ACHN (cell line): Measurements from ENCODE around the gene F3.

ENCODE experiments used
- DNase-seq: peaks from one replicate; pipeline ENCODE4 v3.0.0-alpha.2; 2015
- in situ Hi-C: cut with HindIII; loops from 2 replicates; pipeline ENCODE4 v1.10.0; 2017; ENCODE audit warnings: low sequenced_read_pairs, low pct_ligation_motif_present, low pct_unique_long_range_greater_than_20kb

Gene F3

DNA sequence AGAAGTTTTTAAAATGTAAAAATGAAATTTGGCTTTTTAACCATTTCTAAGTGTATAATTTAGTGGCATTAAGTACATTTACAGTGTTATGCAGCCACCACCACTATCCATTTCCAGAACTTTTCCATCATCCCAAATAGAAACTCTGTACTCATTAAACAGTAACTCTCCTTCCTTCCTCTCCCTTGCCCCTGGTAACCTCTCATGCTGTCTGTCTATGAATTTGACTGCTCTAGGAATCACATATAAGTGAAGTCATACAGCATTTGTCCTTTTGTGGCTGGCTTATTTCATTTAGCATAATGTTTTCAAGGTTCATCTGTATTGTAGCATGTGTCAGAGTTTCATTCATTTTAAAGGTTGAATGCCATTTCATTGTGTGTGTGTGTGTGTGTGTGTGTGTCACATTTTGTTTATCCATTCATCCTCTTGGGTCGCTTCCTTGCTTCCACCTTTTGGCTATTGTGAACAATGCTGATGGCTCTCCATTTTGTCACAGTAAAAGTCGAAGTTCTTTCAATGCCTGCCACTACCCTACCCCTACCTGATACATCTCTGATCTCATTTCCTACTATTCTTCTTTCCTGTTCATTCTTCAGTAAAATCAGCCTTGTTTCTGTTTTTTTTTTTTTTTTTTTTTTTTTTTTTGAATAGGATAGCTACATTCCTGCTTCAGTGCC is 45.3 kb downstream of the F3 start:
- in situ Hi-C loops, result no loop called here
- no peak for DNase-seq

DNA sequence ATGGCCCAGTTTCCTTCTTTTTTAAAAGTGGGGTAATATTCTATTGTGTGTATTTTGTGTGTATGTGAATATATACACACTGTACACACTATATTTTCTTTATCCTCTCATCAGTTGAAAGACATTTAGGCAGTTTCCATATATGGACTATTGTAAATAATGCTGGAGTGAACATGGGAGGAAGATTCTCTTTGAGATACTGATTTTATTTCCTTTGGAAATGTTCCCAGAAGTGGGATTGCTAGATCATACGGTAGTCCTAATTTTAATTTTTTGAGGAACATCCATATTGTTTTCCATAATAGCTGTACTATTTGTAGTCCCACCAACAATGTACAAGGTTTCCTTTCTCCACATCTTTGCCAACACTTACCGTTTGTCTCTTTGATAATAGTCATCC is 51.0 kb downstream of the F3 start:
- in situ Hi-C loops, result no loop called here
- DNase-seq, result no peak

DNA sequence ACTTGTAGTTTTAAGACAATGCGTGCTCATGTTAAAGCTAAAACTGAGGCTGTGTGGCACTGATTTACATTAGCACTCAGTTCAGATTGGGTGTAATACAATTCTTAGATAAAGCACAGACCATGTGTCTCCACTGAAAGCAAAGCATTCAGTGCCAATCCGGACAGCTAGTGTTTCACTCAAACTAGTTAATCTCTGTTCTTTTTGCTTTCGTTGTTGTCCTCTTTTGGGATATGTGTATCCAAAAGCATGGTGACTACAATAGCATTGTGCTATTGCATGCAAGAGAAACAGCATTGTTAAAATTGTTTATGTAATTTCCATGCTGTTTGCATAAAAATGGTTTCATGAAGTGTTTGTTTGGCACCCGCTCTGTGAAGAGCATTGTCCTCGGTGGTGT is 54.6 kb downstream of the F3 start:
- in situ Hi-C loops, result no loop called here
- no peak for DNase-seq

DNA sequence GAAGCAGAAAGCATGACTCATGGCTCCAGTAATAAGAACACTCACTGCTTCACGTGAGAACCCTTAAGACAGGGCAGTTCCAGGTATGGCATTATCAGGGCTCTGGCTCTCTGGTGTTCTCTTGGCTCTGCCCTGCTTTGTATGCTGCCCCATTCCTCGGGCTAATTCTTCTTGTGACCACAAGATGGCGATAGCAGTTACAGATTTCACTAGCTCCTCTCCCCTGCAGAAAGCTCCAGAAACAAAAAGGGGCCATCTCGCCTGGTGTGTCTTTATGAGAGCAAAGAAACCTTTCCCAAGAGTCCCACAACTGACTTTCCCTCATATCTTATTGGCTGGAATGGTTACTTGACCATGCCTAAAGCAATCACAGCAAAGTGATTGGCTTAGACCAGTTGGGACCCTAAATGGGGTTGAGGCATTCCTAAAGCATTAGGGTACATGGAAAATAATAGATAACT is 60.1 kb downstream of the F3 start:
- in situ Hi-C loops, result no loop called here
- DNase-seq, result peak; percentile 63

DNA sequence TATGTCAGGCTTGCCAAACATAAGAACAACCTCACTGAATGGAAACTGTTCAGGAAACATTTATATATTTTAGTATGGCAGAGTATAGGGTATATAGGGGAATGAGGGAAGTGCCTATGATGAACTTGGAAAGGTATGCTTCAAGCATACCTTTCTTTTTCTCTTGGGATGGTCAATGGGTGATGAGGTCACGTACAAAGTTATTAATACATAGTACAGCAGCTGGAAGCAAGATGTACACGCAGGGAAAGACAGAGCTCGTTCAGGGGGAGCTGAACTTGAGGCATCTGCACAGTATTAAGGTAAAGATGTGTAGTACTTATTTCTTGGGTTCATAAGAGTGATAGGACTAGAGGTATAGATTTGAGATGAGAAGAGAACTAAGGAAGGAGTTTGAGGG is 61.9 kb downstream of the F3 start:
- no peak for DNase-seq
- in situ Hi-C loops, result no loop called here
